A549 treated with Hydrocortisone at 1 μM for 4 hours (cell line): Measurements from ENCODE around the gene GARIN5A. TPM values are rescaled to one million over a fixed set of nuclear protein-coding genes. Genes with fewer than 3 reads are reported as not detected.

Source experiments
- total RNA-seq: library from RNA; stranded (reverse); fragments of 200-300 nt; extraction: Qiagen RNA extraction; gene quantifications from 5 replicates; pipeline ENCODE4 v1.2.3, GENCODE V29; 2022

Gene GARIN5A
- 1.4 to 2.5 TPM (median 2.2 TPM) in 5 replicates for total RNA-seq

DNA sequence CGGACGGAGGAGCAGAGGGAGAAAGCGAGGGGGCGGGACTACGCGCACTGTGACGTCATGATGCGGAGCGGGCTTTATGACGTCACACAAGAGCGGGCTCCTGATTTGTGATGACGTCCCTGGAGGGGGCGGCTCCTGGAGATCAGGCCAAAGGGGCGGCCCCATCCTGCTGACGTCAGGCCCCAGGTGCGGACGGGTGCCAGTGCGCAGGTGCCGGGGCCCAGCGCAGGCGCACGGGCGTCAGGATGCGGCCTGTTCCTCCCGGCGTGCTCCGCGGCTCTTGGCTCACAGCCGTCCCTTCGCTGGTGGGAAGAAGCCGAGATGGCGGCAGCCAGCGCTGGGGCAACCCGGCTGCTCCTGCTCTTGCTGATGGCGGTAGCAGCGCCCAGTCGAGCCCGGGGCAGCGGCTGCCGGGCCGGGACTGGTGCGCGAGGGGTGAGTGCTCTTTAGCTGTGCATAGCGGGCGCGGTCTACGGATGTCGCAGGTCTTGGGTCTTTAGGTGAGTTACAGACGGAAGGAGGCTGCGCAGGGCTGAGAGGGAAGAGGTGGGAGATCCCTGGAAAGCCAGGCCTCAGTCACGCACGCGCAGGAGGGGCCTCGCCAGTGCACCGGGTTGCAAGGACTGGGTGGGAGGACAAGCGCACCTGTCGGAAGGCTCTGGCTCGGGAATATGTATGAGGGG lies at the start of gene GARIN5A, which contains the start of gene EMC10:
Gene GARIN5A, minus strand, starts transcription at position 625 of the 683 bp plus-strand sequence. Its CDS starts 460 bp downstream, at position 165.
Gene EMC10, plus strand, starts transcription at position 284 of the 683 bp plus-strand sequence. Its CDS starts 38 bp downstream, at position 322.

GRCh38 chr19:50513746-50514345 lies 37.2 kb upstream of the GARIN5A start, which contains the start of gene ASPDH:
Gene ASPDH (minus strand): TSS chr19:50513913. CDS start chr19:50513823, 90 bp downstream.

GRCh38 chr19:50511069-50511822 lies 34.6 kb upstream of the GARIN5A start, which contains the start of gene JOSD2:
Gene JOSD2 (minus strand): TSS chr19:50511191. CDS start chr19:50510431, 760 bp downstream.

GRCh38 chr19:50432221-50433028 lies 44.2 kb downstream of the GARIN5A start, which contains the start of gene MYBPC2:
Gene MYBPC2 (plus strand): TSS chr19:50432892. CDS start chr19:50432954, 62 bp downstream.

GRCh38 chr19:50418176-50419021 lies 58.2 kb downstream of the GARIN5A start, which contains the start of gene SPIB:
Gene SPIB (plus strand): TSS chr19:50418938. CDS start chr19:50418963, 25 bp downstream.

Other genes with a start within 250 kb of the GARIN5A start
- 1.2 to 1.4 TPM (median 1.4 TPM) in 5 replicates for gene KCNC3, start 147.5 kb downstream of the GARIN5A start, total RNA-seq
- 0.65 to 1.3 TPM (median 0.76 TPM) in 5 replicates for gene NAPSA, start 111.2 kb downstream of the GARIN5A start, total RNA-seq
- 62.6 to 80.7 TPM (median 75.0 TPM) in 5 replicates for gene NR1H2, start 100.4 kb downstream of the GARIN5A start, total RNA-seq
- 52.2 to 73.0 TPM (median 71.5 TPM) in 5 replicates for gene POLD1, start 92.5 kb downstream of the GARIN5A start, total RNA-seq
- gene SPIB, start 57.9 kb downstream of the GARIN5A start, total RNA-seq = 0.17 to 0.40 TPM (median 0.21 TPM) in 5 replicates
- 0.02 TPM in 1 of 5 replicates, not detected in the others for gene MYBPC2, start 44.0 kb downstream of the GARIN5A start, total RNA-seq
- 112 to 152 TPM (median 149 TPM) in 5 replicates for gene EMC10, start 341 bp downstream of the GARIN5A start, total RNA-seq
- gene JOSD2, start 34.3 kb upstream of the GARIN5A start, total RNA-seq = 46.9 to 86.8 TPM (median 81.8 TPM) in 5 replicates
- gene ASPDH, start 37.1 kb upstream of the GARIN5A start, total RNA-seq = not detected in 5 replicates
- gene LRRC4B, start 91.6 kb upstream of the GARIN5A start, total RNA-seq = 0.21 to 0.58 TPM (median 0.47 TPM) in 5 replicates
- 0.30 to 0.71 TPM (median 0.56 TPM) in 5 replicates for gene SYT3, start 163.0 kb upstream of the GARIN5A start, total RNA-seq
- 2.7 to 10.9 TPM (median 10.0 TPM) in 5 replicates for gene C19orf81, start 172.6 kb upstream of the GARIN5A start, total RNA-seq
- gene SHANK1, start 243.0 kb upstream of the GARIN5A start, total RNA-seq = 0.03 to 0.68 TPM (median 0.18 TPM) in 5 replicates
- gene CLEC11A, start 246.5 kb upstream of the GARIN5A start, total RNA-seq = 4.9 to 10.7 TPM (median 9.7 TPM) in 5 replicates